Colonic mucosa (tissue), 4 donors: Measurements from ENCODE around the gene FHDC1. TPM values are rescaled to one million over a fixed set of nuclear protein-coding genes. Genes with fewer than 3 reads are reported as not detected.

Experiments
- DNase-seq: peaks from one replicate; pipeline ENCODE4 v3.0.0-alpha.2; 2020
- H3K27ac ChIP-seq: fragments of 200-600 bp; one replicate; pipeline ENCODE4 v1.8.0; 2021
- H3K27me3 ChIP-seq: fragments of 200-600 bp; one replicate; pipeline ENCODE4 v1.8.0; 2021
- H3K36me3 ChIP-seq: fragments of 200-600 bp; one replicate; pipeline ENCODE4 v1.8.0; 2021
- H3K4me1 ChIP-seq: fragments of 200-600 bp; one replicate; pipeline ENCODE4 v1.8.0; 2021; ENCODE audit warnings: mild to moderate bottlenecking
- H3K4me3 ChIP-seq: fragments of 200-600 bp; one replicate; pipeline ENCODE4 v1.8.0; 2021
- H3K9ac ChIP-seq, 2 donors: one replicate each; pipeline ENCODE4 v1.7.0; 2013; ENCODE audit warnings: control low read depth in 2 of 2, low read depth in 2 of 2, low read length in 2 of 2
- H3K9me3 ChIP-seq: fragments of 200-600 bp; one replicate; pipeline ENCODE4 v1.8.0; 2021
- CTCF ChIP-seq: fragments of 200-600 bp; IDR thresholded peaks from one replicate; pipeline ENCODE4 v1.8.0; 2022; ENCODE audit warnings: antibody characterized with exemption, mild to moderate bottlenecking
- intact Hi-C: fragments of 100-400 bp; cut with DNase I; formaldehyde crosslinking; loops from one replicate; pipeline ENCODE4 v1.14.1; 2022
- total RNA-seq, 2 donors: library from RNA; stranded (reverse); fragmentation: NEBNext Ultra II Directional in 1 of 2; extraction: Animal tissue kit (Norgen Biotek cat#: 25700) in 1 of 2; gene quantifications; one replicate each; pipeline ENCODE4 v1.2.1, GENCODE V29; 2021
- donor health status: healthy.
- donor health status: DM: no; HTN: no; CAD: no.
- donor health status: DM: no; HTN: no; CAD: no.

Gene FHDC1
- total RNA-seq, 2 donors from 2014 or later, result 13.9 to 14.0 TPM

- no peak overlapping the region for H3K4me3 ChIP-seq
- H3K27me3 ChIP-seq, result no peaks in the 10 kb centered on the region
- H3K4me1 ChIP-seq, result no peaks in the 10 kb centered on the region
- DNase-seq, result no peak
- no peak overlapping the region for H3K9ac ChIP-seq
- no peaks in the 10 kb centered on the region for H3K9me3 ChIP-seq
- H3K27ac ChIP-seq, result no peak overlapping the region
- TF ChIP-seq CTCF, result no peak
- intact Hi-C loops, result no loop called here
- no peaks in the 10 kb centered on the region for H3K36me3 ChIP-seq
Measured at GRCh38 chr4:152940461-152940860, 4.3 kb downstream of the FHDC1 start.

GRCh38 chr4:152941411-152941810 lies 5.3 kb downstream of the FHDC1 start:
- H3K9me3 ChIP-seq, result no peaks in the 10 kb centered on the region
- H3K4me3 ChIP-seq, result no peak overlapping the region
- no peaks in the 10 kb centered on the region for H3K36me3 ChIP-seq
- H3K9ac ChIP-seq, result no peak overlapping the region
- H3K4me1 ChIP-seq, result no peaks in the 10 kb centered on the region
- no peak for DNase-seq
- no peak for TF ChIP-seq CTCF
- H3K27ac ChIP-seq, result no peak overlapping the region
- H3K27me3 ChIP-seq, result no peaks in the 10 kb centered on the region
- intact Hi-C loops, result no loop called here

GRCh38 chr4:152942346-152942745 lies 6.2 kb downstream of the FHDC1 start:
- intact Hi-C loops, result no loop called here
- H3K36me3 ChIP-seq, result no peaks in the 10 kb centered on the region
- no peak for TF ChIP-seq CTCF
- no peaks in the 10 kb centered on the region for H3K4me1 ChIP-seq
- H3K4me3 ChIP-seq, result no peak overlapping the region
- DNase-seq, result no peak
- no peaks in the 10 kb centered on the region for H3K9me3 ChIP-seq
- no peak overlapping the region for H3K27ac ChIP-seq
- no peaks in the 10 kb centered on the region for H3K27me3 ChIP-seq
- H3K9ac ChIP-seq, result no peak overlapping the region

- H3K4me1 ChIP-seq, result no peaks in the 10 kb centered on the region
- H3K27me3 ChIP-seq, result no peaks in the 10 kb centered on the region
- no peaks in the 10 kb centered on the region for H3K9me3 ChIP-seq
- no peak overlapping the region for H3K27ac ChIP-seq
- H3K36me3 ChIP-seq, result no peaks in the 10 kb centered on the region
- no peak for TF ChIP-seq CTCF
- H3K9ac ChIP-seq, result peak overlapping the region in 1 of 2 donors; percentile 14
- H3K4me3 ChIP-seq, result no peak overlapping the region
- intact Hi-C loops, result no loop called here
- DNase-seq, result no peak
Measured at GRCh38 chr4:152943672-152944071, 7.5 kb downstream of the FHDC1 start.

GRCh38 chr4:152944666-152945320 lies 8.7 kb downstream of the FHDC1 start:
- no peak overlapping the region for H3K4me3 ChIP-seq
- H3K27ac ChIP-seq, result peak overlapping the region; percentile 49
- H3K9me3 ChIP-seq, result no peaks in the 10 kb centered on the region
- no peaks in the 10 kb centered on the region for H3K36me3 ChIP-seq
- no peak for DNase-seq
- no peak for TF ChIP-seq CTCF
- H3K4me1 ChIP-seq, result no peaks in the 10 kb centered on the region
- H3K27me3 ChIP-seq, result no peaks in the 10 kb centered on the region
- intact Hi-C loops, result no loop called here
- H3K9ac ChIP-seq, result peak overlapping the region in 1 of 2 donors; percentile 8
